IMR-90 (cell line): ENCODE measurements around the gene CARNS1. TPM values are rescaled to one million over a fixed set of nuclear protein-coding genes. Genes with fewer than 3 reads are reported as not detected.
A peak's percentile ranks its signal among the peaks of the same experiment; 100 is the strongest.

Experiments
- ATAC-seq: fragments of 200-7000 bp; cut with Tn5 transposase; 2 replicates; pipeline ENCODE4 v1.9.1; 2020; ENCODE audit warnings: low read depth, mild to moderate bottlenecking, moderate library complexity
- BruUV-seq: library from RNA; stranded (reverse); fragments of 400-500 nt; replicated peaks from 2 replicates; lab custom pipeline; 2021; lab: Mats Ljungman, UMichigan
- CTCF ChIA-PET: fragments of 300-600 bp; formaldehyde crosslinking; extraction: SDS; loops from one replicate; lab custom pipeline; 2021; ENCODE audit warnings: antibody characterized with exemption; lab: Yijun Ruan, JAX
- POLR2A ChIA-PET: fragments of 300-600 bp; sonication (Branson Sonifier 250); formaldehyde crosslinking; loops from one replicate; lab custom pipeline; 2022; ENCODE audit warnings: antibody characterized with exemption; ENCODE audit not compliant: unreplicated experiment; lab: Charles Lee
- DNase-seq: peaks from one replicate; pipeline ENCODE4 v3.0.0; 2013
- H2AFZ ChIP-seq: replicated peaks from 2 replicates; pipeline ENCODE3; 2013; ENCODE audit warnings: low read length, mild to moderate bottlenecking; ENCODE audit not compliant: poor library complexity
- H2AK5ac ChIP-seq: 2 replicates; pipeline ENCODE4 v1.6.1; 2013; ENCODE audit warnings: low read depth, low read length, inconsistent platforms
- H2AK9ac ChIP-seq: replicated peaks from 2 replicates; pipeline ENCODE3; 2013; ENCODE audit warnings: mild to moderate bottlenecking, low read depth, low read length, moderate library complexity; ENCODE audit not compliant: poor library complexity
- H2BK120ac ChIP-seq: 2 replicates; pipeline ENCODE4 v1.6.1; 2013; ENCODE audit warnings: low read depth, low read length, inconsistent platforms
- H2BK15ac ChIP-seq: 3 replicates; pipeline ENCODE4 v1.6.1; 2013; ENCODE audit warnings: low read depth, low read length, inconsistent platforms
- H2BK20ac ChIP-seq: 2 replicates; pipeline ENCODE4 v1.6.1; 2013; ENCODE audit warnings: low read depth, mild to moderate bottlenecking, inconsistent platforms, low read length, moderate library complexity
- H2BK5ac ChIP-seq: 2 replicates; pipeline ENCODE4 v1.6.1; 2013; ENCODE audit warnings: mild to moderate bottlenecking, low read depth, low read length, inconsistent platforms; ENCODE audit not compliant: poor library complexity, severe bottlenecking
- H3K14ac ChIP-seq: replicated peaks from 2 replicates; pipeline ENCODE4 v1.6.1; 2013; ENCODE audit warnings: low read depth, low read length, inconsistent platforms
- H3K18ac ChIP-seq: 2 replicates; pipeline ENCODE4 v1.6.1; 2013; ENCODE audit warnings: low read depth, low read length, control low read depth
- H3K23ac ChIP-seq: 2 replicates; pipeline ENCODE4 v1.6.1; 2013; ENCODE audit warnings: low read depth, low read length, inconsistent platforms
- H3K27ac ChIP-seq: 2 replicates; pipeline ENCODE4 v1.5.1; 2013; ENCODE audit warnings: mild to moderate bottlenecking, control low read depth, low read length; ENCODE audit not compliant: insufficient read depth
- H3K27me3 ChIP-seq: 2 replicates; pipeline ENCODE4 v1.6.1; 2013; ENCODE audit warnings: low read length; ENCODE audit not compliant: control insufficient read depth, insufficient read depth
- H3K36me3 ChIP-seq: 2 replicates; pipeline ENCODE4 v1.6.1; 2013; ENCODE audit warnings: low read length, mixed read lengths; ENCODE audit not compliant: control insufficient read depth, insufficient read depth
- H3K4ac ChIP-seq: 2 replicates; pipeline ENCODE4 v1.6.1; 2013; ENCODE audit warnings: low read depth, low read length, inconsistent platforms
- H3K4me1 ChIP-seq: 2 replicates; pipeline ENCODE4 v1.6.1; 2013; ENCODE audit warnings: low read length, mixed read lengths; ENCODE audit not compliant: control insufficient read depth, insufficient read depth
- H3K4me2 ChIP-seq: 2 replicates; pipeline ENCODE4 v1.6.1; 2013; ENCODE audit warnings: low read depth, mild to moderate bottlenecking, control low read depth, low read length, moderate library complexity
- H3K4me3 ChIP-seq: 2 replicates; pipeline ENCODE4 v1.5.1; 2013; ENCODE audit warnings: low read depth, mild to moderate bottlenecking, control low read depth, low read length, moderate library complexity; ENCODE audit not compliant: insufficient read depth
- H3K56ac ChIP-seq: 2 replicates; pipeline ENCODE4 v1.6.1; 2013; ENCODE audit warnings: low read length, inconsistent platforms; ENCODE audit not compliant: insufficient read depth; ENCODE audit errors: extremely low read depth
- H3K79me1 ChIP-seq, 2 experiments: 2 replicates each; pipeline ENCODE4 v1.6.1; 2013; ENCODE audit warnings: low read length in 2 of 2, inconsistent platforms in 1 of 2, low read depth in 1 of 2
- H3K9ac ChIP-seq: 2 replicates; pipeline ENCODE4 v1.6.1; 2013; ENCODE audit warnings: low read depth, low read length, control low read depth
- H3K9me1 ChIP-seq: 2 replicates; pipeline ENCODE4 v1.6.1; 2013; ENCODE audit warnings: low read length, inconsistent platforms; ENCODE audit not compliant: insufficient read depth
- H3K9me3 ChIP-seq: 2 replicates; pipeline ENCODE4 v1.6.1; 2013; ENCODE audit warnings: low read length; ENCODE audit not compliant: control insufficient read depth, insufficient read depth
- H4K20me1 ChIP-seq: 2 replicates; pipeline ENCODE4 v1.6.1; 2013; ENCODE audit warnings: low read length, inconsistent platforms; ENCODE audit not compliant: insufficient read depth
- H4K5ac ChIP-seq: 2 replicates; pipeline ENCODE4 v1.6.1; 2013; ENCODE audit warnings: mild to moderate bottlenecking, low read depth, low read length, control low read depth
- H4K8ac ChIP-seq, 2 experiments: 2 replicates each; pipeline ENCODE4 v1.6.1; 2013; ENCODE audit warnings: low read depth in 2 of 2, low read length in 2 of 2, control low read depth in 1 of 2, inconsistent platforms in 1 of 2
- H4K91ac ChIP-seq: 2 replicates; pipeline ENCODE4 v1.6.1; 2013; ENCODE audit warnings: low read depth, low read length, inconsistent platforms; ENCODE audit not compliant: insufficient read depth
- NFE2L2 ChIP-seq: fragments of 150-350 bp; IDR thresholded peaks from 2 replicates; pipeline ENCODE4 v1.6.1; 2016; ENCODE audit warnings: low read depth, mild to moderate bottlenecking, low read length
- USF2 ChIP-seq: fragments of 150-350 bp; IDR thresholded peaks from 2 replicates; pipeline ENCODE4 v1.6.1; 2017; ENCODE audit warnings: mild to moderate bottlenecking, antibody characterized with exemption, low read length, low read depth
- WGBS, 2 experiments: methylation state at CpG; one replicate each; pipeline versions ENCODE4 v1.1.5 to v1.1.7; 2013; ENCODE audit warnings: missing lambda C conversion rate in 2 of 2; ENCODE audit not compliant: insufficient read length in 1 of 2; ENCODE audit errors: extremely low coverage in 2 of 2; 5-methylcytosine and 5-hydroxymethylcytosine counted together
- dilution Hi-C: fragments of 300-500 bp; cut with HindIII; formaldehyde crosslinking; loops from one replicate; pipeline ENCODE4 v1.14.3; 2018; ENCODE audit warnings: low sequenced_read_pairs; ENCODE audit not compliant: unreplicated experiment
- in situ Hi-C: fragments of 300-500 bp; cut with MboI; formaldehyde crosslinking; loops from 3 replicates; pipeline ENCODE4 v1.14.3; 2019; ENCODE audit warnings: low sequenced_read_pairs, inconsistent platforms, mixed read lengths
- intact Hi-C: fragments of 100-400 bp; cut with micrococcal nuclease; formaldehyde crosslinking; loops from 2 replicates; pipeline ENCODE4 v1.10.0; 2022
- polyA plus RNA-seq, 3 experiments: library from polyadenylated mRNA; depleted of rRNA; stranded (reverse); fragments of >200 nt; gene quantifications; 2 replicates each; pipeline ENCODE4 v1.2.3, GENCODE V29; 2012; ENCODE audit warnings: low replicate concordance in 1 of 3
- total RNA-seq: library from RNA; depleted of rRNA; stranded (reverse); fragments of >200 nt; gene quantifications from 2 replicates; pipeline ENCODE4 v1.2.3, GENCODE V29; 2012

CARNS1 gene
- total and polyA plus RNA-seq, 2 of the 4 experiments (the other 2 are of a cell fraction), result under 0.01 to 0.32 TPM

GRCh38 chr11:67379061-67380058 is 36.1 kb upstream of the CARNS1 start:
- TF ChIP-seq USF2 (no peak), NFE2L2 (peak; percentile 46)
- no TSS peak for BruUV-seq
- Histone ChIP-seq H2AK5ac (peak overlapping the region; percentile 93), H3K4me1 (peaks cover 24% of the 10 kb centered on the region), H3K4me3 (no peak overlapping the region), H2BK15ac (peak overlapping the region; percentile 61; the same call in 1 of the 3 replicates), H4K91ac (peak overlapping the region; percentile 80), H2BK5ac (peak overlapping the region; percentile 38), H3K9me1 (peaks cover 8% of the 10 kb centered on the region), H3K9me3 (no peaks in the 10 kb centered on the region), H3K36me3 (no peaks in the 10 kb centered on the region), H4K8ac (peak overlapping the region; percentile 7 to 81; a peak in 3 of 4 replicates), H3K4ac (peak overlapping the region; percentile 84), H3K79me1 (0 out of 4 replicates have a peak, but pooled peaks cover 0 to 4% of the 10 kb centered on the region in 2 experiments), H3K18ac (peak overlapping the region; percentile 37), H3K14ac (peak overlapping the region; percentile 83), H3K27ac (peak overlapping the region; percentile 18), H4K20me1 (no peaks in the 10 kb centered on the region), H2BK20ac (peak overlapping the region; percentile 68), H3K23ac (no peak overlapping the region), H3K27me3 (no peaks in the 10 kb centered on the region), H4K5ac (peak overlapping the region; percentile 65), H3K4me2 (no peak overlapping the region), H3K9ac (0 out of 2 replicates have a peak overlapping the region, but pooled peaks have one; percentile 9), H2AK9ac (peak overlapping the region; percentile 91), H3K56ac (no peak overlapping the region), H2AFZ (peak overlapping the region; percentile 81), H2BK120ac (peak overlapping the region; percentile 82)
- ChIA-PET POLR2A (interaction anchor here (0.6 to 1.2 kb wide), 2 partner anchors 27 to 1877 kb away, joined by 3 read pairs; no protein-coding TSS in a partner anchor), CTCF (interaction anchor here (1.2 to 7.8 kb wide), 2 partner anchors 26 to 33 kb away, joined by 4 to 128 read pairs; partner anchors contain the start of gene POLD4)
- ATAC-seq (peak; percentile 40), DNase-seq (no peak)
- in situ Hi-C loops (loop anchor here (5.0 kb wide), 1 partner anchor 117 kb away; no protein-coding TSS in a partner anchor), dilution Hi-C loops (no loop called here), intact Hi-C loops (no loop called here)
- 67% methylated on average over 8 of the region's 23 CpGs; no CpG with 5 or more reads in 1 of the 2 experiments for WGBS, 2 experiments
